T-helper 1 cell treated with Interleukin-12 subunit alpha and Interleukin-12 subunit beta and Interleukin-4 antibody, amounts not matched to agents 30 μg/mL and 1 μg/mL, for 36 hours (primary cell): ENCODE data around the gene OR4E2.
"Not testable (repeated sequence)": the region's sequence is repeated elsewhere in the genome, so short reads cannot be mapped to it uniquely, and the experiment has no call there.

Experiments
- H3K27ac Mint-ChIP-seq: one replicate; pipeline ENCODE4 v1.8.0; 2021; ENCODE audit warnings: mild to moderate bottlenecking, mixed read lengths
- H3K27me3 Mint-ChIP-seq: one replicate; pipeline ENCODE4 v1.8.0; 2021; ENCODE audit warnings: low read depth, mixed read lengths
- H3K36me3 Mint-ChIP-seq: one replicate; pipeline ENCODE4 v1.8.0; 2021; ENCODE audit warnings: low read depth, mixed read lengths
- H3K4me1 Mint-ChIP-seq: one replicate; pipeline ENCODE4 v1.8.0; 2021; ENCODE audit warnings: low read depth, mixed read lengths
- H3K4me3 Mint-ChIP-seq: one replicate; pipeline ENCODE4 v1.8.0; 2021; ENCODE audit warnings: mild to moderate bottlenecking, moderate library complexity, mixed read lengths
- H3K9me3 Mint-ChIP-seq: one replicate; pipeline ENCODE4 v1.8.0; 2021; ENCODE audit warnings: mixed read lengths

Gene OR4E2

GRCh38 chr14:21653331-21653885, at the start of gene OR4E2:
Gene OR4E2, plus strand, starts transcription at chr14:21653835. Its CDS starts 11,248 bp downstream, at chr14:21665083.
- H3K9me3 Mint-ChIP-seq = no peaks in the 10 kb centered on the region
- H3K4me3 Mint-ChIP-seq = no peak within 1 kb of the TSS
- peaks cover 4% of the 10 kb centered on the region for H3K27me3 Mint-ChIP-seq
- no peaks in the 10 kb centered on the region for H3K36me3 Mint-ChIP-seq
- no peak within 1 kb of the TSS for H3K27ac Mint-ChIP-seq
- H3K4me1 Mint-ChIP-seq = no peaks in the 10 kb centered on the region

- Mint-ChIP-seq H3K4me1 (no peaks in the 10 kb centered on the region), H3K36me3 (no peaks in the 10 kb centered on the region), H3K9me3 (no peaks in the 10 kb centered on the region), H3K27ac (no peak overlapping the region), H3K4me3 (no peak overlapping the region), H3K27me3 (peaks cover 24% of the 10 kb centered on the region)
These were observed 41.3 kb upstream of the OR4E2 start for GRCh38 chr14:21612324-21612723.

GRCh38 chr14:21614240-21614639, 39.4 kb upstream of the OR4E2 start:
- no peaks in the 10 kb centered on the region for H3K36me3 Mint-ChIP-seq
- no peak overlapping the region for H3K4me3 Mint-ChIP-seq
- no peaks in the 10 kb centered on the region for H3K4me1 Mint-ChIP-seq
- no peaks in the 10 kb centered on the region for H3K9me3 Mint-ChIP-seq
- no peak overlapping the region for H3K27ac Mint-ChIP-seq
- H3K27me3 Mint-ChIP-seq = peaks cover 15% of the 10 kb centered on the region

- H3K27me3 Mint-ChIP-seq = peaks cover 11% of the 10 kb centered on the region
- H3K4me3 Mint-ChIP-seq = no peak overlapping the region
- H3K36me3 Mint-ChIP-seq = no peaks in the 10 kb centered on the region
- no peaks in the 10 kb centered on the region for H3K9me3 Mint-ChIP-seq
- H3K4me1 Mint-ChIP-seq = no peaks in the 10 kb centered on the region
- H3K27ac Mint-ChIP-seq = no peak overlapping the region
These were observed 36.0 kb upstream of the OR4E2 start for GRCh38 chr14:21617614-21618013.

- no peaks in the 10 kb centered on the region for H3K36me3 Mint-ChIP-seq
- H3K4me3 Mint-ChIP-seq = no peak overlapping the region
- no peaks in the 10 kb centered on the region for H3K4me1 Mint-ChIP-seq
- no peak overlapping the region for H3K27ac Mint-ChIP-seq
- no peaks in the 10 kb centered on the region for H3K9me3 Mint-ChIP-seq
- H3K27me3 Mint-ChIP-seq = peaks cover 7% of the 10 kb centered on the region
These were observed 27.0 kb upstream of the OR4E2 start for GRCh38 chr14:21626491-21627230.

- H3K27ac Mint-ChIP-seq, H3K4me3 Mint-ChIP-seq, H3K9me3 Mint-ChIP-seq, H3K36me3 Mint-ChIP-seq, H3K27me3 Mint-ChIP-seq, H3K4me1 Mint-ChIP-seq: not testable (repeated sequence)
These were observed 23.1 kb upstream of the OR4E2 start for GRCh38 chr14:21630503-21630902.

GRCh38 chr14:21631084-21631483, 22.6 kb upstream of the OR4E2 start:
- H3K4me1 Mint-ChIP-seq = no peaks in the 10 kb centered on the region
- H3K27me3 Mint-ChIP-seq = no peaks in the 10 kb centered on the region
- no peak overlapping the region for H3K4me3 Mint-ChIP-seq
- H3K36me3 Mint-ChIP-seq = no peaks in the 10 kb centered on the region
- H3K27ac Mint-ChIP-seq = no peak overlapping the region
- H3K9me3 Mint-ChIP-seq = no peaks in the 10 kb centered on the region

- H3K27me3 Mint-ChIP-seq = no peaks in the 10 kb centered on the region
- H3K4me3 Mint-ChIP-seq = no peak within 1 kb of the TSS
- no peak within 1 kb of the TSS for H3K27ac Mint-ChIP-seq
- H3K36me3 Mint-ChIP-seq = no peaks in the 10 kb centered on the region
- H3K9me3 Mint-ChIP-seq = no peaks in the 10 kb centered on the region
- no peaks in the 10 kb centered on the region for H3K4me1 Mint-ChIP-seq
These were observed 18.8 kb upstream of the OR4E2 start, which contains the start of gene OR10G2 for GRCh38 chr14:21634840-21635239. Gene OR10G2, minus strand, starts transcription at chr14:21634940. Its CDS starts 98 bp downstream, at chr14:21634842.

GRCh38 chr14:21642683-21643082, 11.0 kb upstream of the OR4E2 start:
- no peaks in the 10 kb centered on the region for H3K36me3 Mint-ChIP-seq
- H3K27me3 Mint-ChIP-seq = peaks cover 5% of the 10 kb centered on the region
- no peaks in the 10 kb centered on the region for H3K9me3 Mint-ChIP-seq
- no peak overlapping the region for H3K27ac Mint-ChIP-seq
- H3K4me1 Mint-ChIP-seq = no peaks in the 10 kb centered on the region
- H3K4me3 Mint-ChIP-seq = no peak overlapping the region

- H3K27me3 Mint-ChIP-seq = peaks cover 9% of the 10 kb centered on the region
- no peaks in the 10 kb centered on the region for H3K36me3 Mint-ChIP-seq
- H3K4me1 Mint-ChIP-seq = no peaks in the 10 kb centered on the region
- H3K27ac Mint-ChIP-seq = peak overlapping the region; percentile 34
- no peak overlapping the region for H3K4me3 Mint-ChIP-seq
- H3K9me3 Mint-ChIP-seq = no peaks in the 10 kb centered on the region
These were observed 10.2 kb upstream of the OR4E2 start for GRCh38 chr14:21643407-21643806.

- H3K27me3 Mint-ChIP-seq = peaks cover 10% of the 10 kb centered on the region
- H3K36me3 Mint-ChIP-seq = no peaks in the 10 kb centered on the region
- no peaks in the 10 kb centered on the region for H3K9me3 Mint-ChIP-seq
- H3K27ac Mint-ChIP-seq = no peak overlapping the region
- no peaks in the 10 kb centered on the region for H3K4me1 Mint-ChIP-seq
- no peak overlapping the region for H3K4me3 Mint-ChIP-seq
These were observed 6.3 kb upstream of the OR4E2 start for GRCh38 chr14:21647380-21647779.

- Mint-ChIP-seq H3K4me3 (no peak overlapping the region), H3K36me3 (no peaks in the 10 kb centered on the region), H3K4me1 (no peaks in the 10 kb centered on the region), H3K27ac (no peak overlapping the region), H3K9me3 (no peaks in the 10 kb centered on the region), H3K27me3 (peaks cover 9% of the 10 kb centered on the region)
These were observed 1.3 kb upstream of the OR4E2 start for GRCh38 chr14:21652209-21652808.

GRCh38 chr14:21654215-21654614, 580 bp downstream of the OR4E2 start:
- no peak overlapping the region for H3K4me3 Mint-ChIP-seq
- no peaks in the 10 kb centered on the region for H3K4me1 Mint-ChIP-seq
- no peaks in the 10 kb centered on the region for H3K9me3 Mint-ChIP-seq
- H3K27me3 Mint-ChIP-seq = peaks cover 4% of the 10 kb centered on the region
- no peak overlapping the region for H3K27ac Mint-ChIP-seq
- no peaks in the 10 kb centered on the region for H3K36me3 Mint-ChIP-seq

GRCh38 chr14:21656980-21657379, 3.3 kb downstream of the OR4E2 start:
- Mint-ChIP-seq H3K9me3 (no peaks in the 10 kb centered on the region), H3K27ac (no peak overlapping the region), H3K4me3 (no peak overlapping the region), H3K36me3 (no peaks in the 10 kb centered on the region), H3K27me3 (peaks cover 4% of the 10 kb centered on the region), H3K4me1 (no peaks in the 10 kb centered on the region)

- H3K27me3 Mint-ChIP-seq = peaks cover 18% of the 10 kb centered on the region
- H3K27ac Mint-ChIP-seq = no peak overlapping the region
- H3K4me1 Mint-ChIP-seq = no peaks in the 10 kb centered on the region
- no peaks in the 10 kb centered on the region for H3K9me3 Mint-ChIP-seq
- H3K36me3 Mint-ChIP-seq = no peaks in the 10 kb centered on the region
- no peak overlapping the region for H3K4me3 Mint-ChIP-seq
These were observed 14.7 kb downstream of the OR4E2 start for GRCh38 chr14:21668377-21668776.
